ENCODE data around the gene HIC1.

HIC1 gene

GRCh38 chr17:2101448-2102257, 46.8 kb downstream of the HIC1 start:
- TF ChIP-seq GATA3 (IDR thresholded peaks at IDR 0.05; ENCODE audit: low read depth, low read length) (no peak), GATA2 (IDR thresholded peaks at IDR 0.05; ENCODE audit: low read depth, low read length) (no peak)

DNA sequence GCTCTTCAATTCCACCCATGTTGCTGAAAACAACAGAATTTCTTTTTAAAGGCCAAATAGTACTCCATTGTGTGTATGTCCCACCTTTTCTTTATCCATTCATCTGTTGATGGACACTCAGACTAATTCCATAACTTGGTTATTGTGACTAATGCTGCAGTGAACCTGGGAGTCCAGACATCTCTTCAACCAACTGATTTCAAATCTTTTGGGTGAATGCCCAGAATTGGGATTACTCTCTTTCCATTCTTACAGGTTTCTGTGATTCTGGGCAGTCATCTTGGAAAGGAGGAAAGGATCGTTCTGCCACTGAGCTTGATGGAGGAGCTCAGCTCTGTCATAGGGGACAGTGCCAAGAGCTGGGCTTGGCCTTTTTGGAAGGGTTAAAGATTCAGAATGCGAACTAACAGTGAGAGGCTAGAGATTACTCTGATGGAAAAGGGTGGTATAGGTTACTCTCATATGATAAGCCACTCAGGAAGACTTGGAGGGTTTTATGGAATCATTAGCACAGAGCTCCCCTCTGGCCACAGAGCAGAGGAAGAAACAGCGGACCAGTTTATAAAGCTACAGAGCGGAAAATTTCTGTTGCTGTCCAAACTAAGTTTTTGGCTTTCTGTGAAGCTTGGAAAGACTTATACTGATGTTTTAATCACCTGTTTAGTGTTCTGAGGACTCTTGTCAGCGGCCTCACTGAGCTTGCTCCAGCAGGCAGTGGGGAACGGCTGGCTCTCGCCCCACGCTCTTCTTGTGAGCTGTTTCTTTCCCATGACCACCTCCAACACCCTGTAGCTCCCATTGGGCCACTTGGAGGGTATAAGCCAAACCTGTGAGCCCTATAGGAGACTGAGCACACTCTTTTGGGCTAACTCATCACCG, 48.3 kb downstream of the HIC1 start:
- TF ChIP-seq GATA2 (IDR thresholded peaks at IDR 0.05; ENCODE audit: low read depth, low read length): no peak; the same call in 1 of the 2 replicates
- no peak for TF ChIP-seq GATA3 (IDR thresholded peaks at IDR 0.05; ENCODE audit: low read depth, low read length)

- TF ChIP-seq GATA2 (IDR thresholded peaks at IDR 0.05; ENCODE audit: low read depth, low read length) (no peak), GATA3 (IDR thresholded peaks at IDR 0.05; ENCODE audit: low read depth, low read length) (no peak)
Observed at GRCh38 chr17:2105663-2106062, 50.8 kb downstream of the HIC1 start.

- TF ChIP-seq GATA2 (IDR thresholded peaks at IDR 0.05; ENCODE audit: low read depth, low read length): no peak
- TF ChIP-seq GATA3 (IDR thresholded peaks at IDR 0.05; ENCODE audit: low read depth, low read length): no peak
Observed at GRCh38 chr17:2106308-2106955, 51.5 kb downstream of the HIC1 start.

GRCh38 chr17:2107050-2107449, 52.1 kb downstream of the HIC1 start:
- TF ChIP-seq GATA3 (IDR thresholded peaks at IDR 0.05; ENCODE audit: low read depth, low read length) (no peak), GATA2 (IDR thresholded peaks at IDR 0.05; ENCODE audit: low read depth, low read length) (no peak)

DNA sequence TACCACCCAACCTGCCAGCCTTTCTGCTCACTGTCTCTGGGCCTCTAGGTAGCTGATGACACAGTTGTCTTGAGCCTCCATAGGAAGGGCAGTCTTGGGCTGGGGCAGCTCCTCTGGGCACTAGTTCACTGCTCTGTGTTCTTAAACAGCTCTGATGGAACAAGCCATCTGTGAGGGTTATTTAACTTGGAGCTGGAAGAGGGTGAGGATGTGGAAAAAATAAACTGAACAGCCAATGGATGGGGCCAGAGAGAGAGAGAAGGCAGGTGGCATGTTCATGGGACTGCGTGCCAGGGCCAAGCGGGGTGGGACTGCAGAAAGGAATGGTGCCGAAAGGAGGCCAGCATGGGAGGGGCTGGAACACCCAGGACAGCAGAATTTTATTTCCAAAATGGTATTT, 52.6 kb downstream of the HIC1 start:
- TF ChIP-seq GATA3 (IDR thresholded peaks at IDR 0.05; ENCODE audit: low read depth, low read length): no peak
- TF ChIP-seq GATA2 (IDR thresholded peaks at IDR 0.05; ENCODE audit: low read depth, low read length): no peak

DNA sequence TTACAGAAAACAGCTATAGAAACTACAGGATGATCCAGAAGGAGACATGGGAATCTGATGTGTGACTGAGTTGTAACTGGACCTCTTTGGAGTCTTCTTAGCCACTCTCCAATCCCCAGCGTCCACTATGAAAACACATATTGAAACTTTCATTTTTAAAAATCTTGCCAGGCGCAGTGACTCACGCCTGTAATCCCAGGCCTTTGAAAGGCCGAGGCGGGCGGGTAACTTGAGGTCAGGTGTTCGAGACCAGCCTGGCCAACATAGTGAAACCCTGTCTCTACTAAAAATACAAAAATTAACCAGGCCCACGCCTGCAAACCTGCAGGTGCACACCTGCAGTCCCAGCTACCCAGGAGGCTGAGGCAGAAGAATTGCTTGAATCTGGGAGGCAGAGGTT, 53.3 kb downstream of the HIC1 start:
- TF ChIP-seq GATA3 (IDR thresholded peaks at IDR 0.05; ENCODE audit: low read depth, low read length): no peak

- TF ChIP-seq GATA2 (IDR thresholded peaks at IDR 0.05; ENCODE audit: low read depth, low read length) (no peak), GATA3 (IDR thresholded peaks at IDR 0.05; ENCODE audit: low read depth, low read length) (no peak)
Observed at GRCh38 chr17:2110436-2110835, 55.5 kb downstream of the HIC1 start.

- TF ChIP-seq GATA3 (IDR thresholded peaks at IDR 0.05; ENCODE audit: low read depth, low read length): no peak
- no peak for TF ChIP-seq GATA2 (IDR thresholded peaks at IDR 0.05; ENCODE audit: low read depth, low read length)
Observed at GRCh38 chr17:2111691-2112090, 56.8 kb downstream of the HIC1 start.

Data from SH-SY5Y (cell line).